HCT116 (cell line): ENCODE data around the gene TMEM179. TPM values are rescaled to one million over a fixed set of nuclear protein-coding genes. Genes with fewer than 3 reads are reported as not detected.

ENCODE experiments used
- ATAC-seq: fragments of 200-7000 bp; cut with Tn5 transposase; 2 replicates; pipeline ENCODE4 v1.9.1; 2020; ENCODE audit warnings: mild to moderate bottlenecking, moderate library complexity
- BruUV-seq: library from RNA; stranded (reverse); fragments of 400-500 nt; replicated peaks from 2 replicates; lab custom pipeline; 2021; lab: Mats Ljungman, UMichigan
- CTCF ChIA-PET: fragments of 300-600 bp; sonication (Branson Sonifier 250); formaldehyde crosslinking; loops from one replicate; lab custom pipeline; 2021; ENCODE audit warnings: antibody characterized with exemption; lab: Charles Lee
- POLR2A ChIA-PET: fragments of 300-600, 350-600 bp; sonication (Branson Sonifier 250); formaldehyde crosslinking; loops from one replicate; lab custom pipeline; 2021; ENCODE audit warnings: antibody characterized with exemption; lab: Charles Lee
- RAD21 ChIA-PET, 2 experiments: fragments of 300-600 bp; sonication (Branson Sonifier 250); formaldehyde crosslinking; loops; one replicate each; lab custom pipeline; 2023; ENCODE audit warnings: low total read pairs in 2 of 2; ENCODE audit not compliant: uncharacterized antibody in 2 of 2, unreplicated experiment in 2 of 2, low non-redundant PET in 1 of 2; lab: Charles Lee
- DNase-seq: peaks from one replicate; pipeline ENCODE4 v3.0.0-alpha.2; 2010; ENCODE audit warnings: low read depth, low spot score
- H2AFZ ChIP-seq: fragments of 200-600 bp; shearing (Covaris generic), sonication (generic); 2 replicates; pipeline ENCODE4 v1.6.1; 2017; ENCODE audit warnings: low read depth, mixed run types, mixed read lengths, antibody characterized with exemption, low read length; ENCODE audit not compliant: poor library complexity, severe bottlenecking
- H3K27ac ChIP-seq: 2 replicates; pipeline ENCODE4 v1.5.1; 2012; ENCODE audit warnings: low read depth, low read length
- H3K27me3 ChIP-seq: fragments of 200-600 bp; sonication (generic); 2 replicates; pipeline ENCODE4 v1.6.1; 2016; ENCODE audit warnings: mixed run types, low read length, mixed read lengths; ENCODE audit not compliant: insufficient read depth
- H3K36me3 ChIP-seq, 2 experiments: fragments of 200-500 bp in 1 of 2; fragments of 200-600 bp in 1 of 2; sonication (Bioruptor generic) in 1 of 2; sonication (generic) in 1 of 2; 2 replicates each; pipeline versions ENCODE4 v1.5.1 to v1.6.1; 2014 to 2016; ENCODE audit warnings: low read length in 2 of 2, inconsistent platforms in 1 of 2, mixed read lengths in 1 of 2, mixed run types in 1 of 2; ENCODE audit not compliant: insufficient read depth in 2 of 2, control insufficient read depth in 1 of 2
- H3K4me1 ChIP-seq, 2 experiments: fragments of 200-600 bp in 1 of 2; sonication (generic) in 1 of 2; 2 replicates each; pipeline versions ENCODE4 v1.5.1 to v1.6.1; 2012 to 2017; ENCODE audit warnings: low read length in 2 of 2, inconsistent platforms in 1 of 2, mild to moderate bottlenecking in 1 of 2, mixed read lengths in 1 of 2, mixed run types in 1 of 2, moderate library complexity in 1 of 2; ENCODE audit not compliant: insufficient read depth in 2 of 2, control insufficient read depth in 1 of 2
- H3K4me2 ChIP-seq: fragments of 200-600 bp; sonication (generic); 2 replicates; pipeline ENCODE4 v1.6.1; 2017; ENCODE audit warnings: mixed run types, low read length, mixed read lengths
- H3K4me3 ChIP-seq, 2 experiments: fragments of 200-600 bp in 1 of 2; sonication (generic) in 1 of 2; replicated peaks in 1 of 2; 2 replicates each; pipeline ENCODE4 v1.5.1; 2011 to 2016; ENCODE audit warnings: low read length in 2 of 2, control low read depth in 1 of 2, low read depth in 1 of 2, mild to moderate bottlenecking in 1 of 2, mixed read lengths in 1 of 2, mixed run types in 1 of 2
- H3K79me2 ChIP-seq: fragments of 200-600 bp; sonication (generic); 2 replicates; pipeline ENCODE4 v1.6.1; 2017; ENCODE audit warnings: mild to moderate bottlenecking, mixed run types, low read length, moderate library complexity, mixed read lengths; ENCODE audit not compliant: insufficient read depth
- H3K9ac ChIP-seq: fragments of 200-600 bp; sonication (generic); 2 replicates; pipeline ENCODE4 v1.6.1; 2016; ENCODE audit warnings: low read length, mixed read lengths
- H3K9me2 ChIP-seq: fragments of 200-600 bp; sonication (generic), shearing (Covaris generic); 2 replicates; pipeline ENCODE4 v1.6.1; 2017; ENCODE audit warnings: mixed run types, mild to moderate bottlenecking, moderate library complexity; ENCODE audit not compliant: insufficient read depth
- H3K9me3 ChIP-seq, 2 experiments: fragments of 200-500 bp in 1 of 2; fragments of 200-600 bp in 1 of 2; sonication (Bioruptor generic) in 1 of 2; sonication (generic) in 1 of 2; 2 replicates each; pipeline ENCODE4 v1.6.1; 2014 to 2017; ENCODE audit warnings: low read length in 2 of 2, mixed read lengths in 2 of 2, inconsistent platforms in 1 of 2, low read depth in 1 of 2, mild to moderate bottlenecking in 1 of 2, mixed run types in 1 of 2, moderate library complexity in 1 of 2; ENCODE audit not compliant: control insufficient read depth in 1 of 2, insufficient read depth in 1 of 2
- H4K20me1 ChIP-seq: fragments of 200-600 bp; sonication (generic), shearing (Covaris generic); 2 replicates; pipeline ENCODE4 v1.6.1; 2017; ENCODE audit warnings: mixed run types, mild to moderate bottlenecking, moderate library complexity; ENCODE audit not compliant: insufficient read depth
- REST ChIP-seq: IDR thresholded peaks from 2 replicates; pipeline ENCODE4 v1.6.1; 2012; ENCODE audit warnings: low read depth
- SP1 ChIP-seq: IDR thresholded peaks from 2 replicates; pipeline ENCODE4 v1.6.1; 2012; ENCODE audit warnings: low read depth
- intact Hi-C: fragments of 100-400 bp; cut with micrococcal nuclease; formaldehyde crosslinking; loops from 2 replicates; pipeline ENCODE4 v1.10.0; 2022
- total RNA-seq: library from RNA; stranded (reverse); gene quantifications from one replicate; pipeline ENCODE4 v1.2.1, GENCODE V29; 2021; ENCODE audit not compliant: unreplicated experiment
- TF ChIP-seq, protein P1 (sequence below): IDR thresholded peaks from 2 replicates; pipeline ENCODE4 v1.6.1; 2011; ENCODE audit warnings: mild to moderate bottlenecking, low read length, moderate library complexity; ENCODE audit not compliant: insufficient replicate concordance; ENCODE audit errors: extremely low read depth

Gene TMEM179
- total RNA-seq, 1 experiment from 2014 or later, result not detected

GRCh38 chr14:104572668-104573067 is 31.9 kb downstream of the TMEM179 start:
- DNase-seq (no peak), ATAC-seq (no peak)
- H3K9ac ChIP-seq, result no peak overlapping the region
- no peaks in the 10 kb centered on the region for H3K36me3 ChIP-seq
- H2AFZ ChIP-seq, result no peak overlapping the region
- POLR2A ChIA-PET, result no interaction called here
- H3K9me3 ChIP-seq, result no peaks in the 10 kb centered on the region
- BruUV-seq, result no TSS peak
- CTCF ChIA-PET, result no interaction called here
- H4K20me1 ChIP-seq, result no peaks in the 10 kb centered on the region
- H3K27ac ChIP-seq, result no peak overlapping the region
- no peak overlapping the region for H3K4me3 ChIP-seq
- no peak overlapping the region for H3K4me2 ChIP-seq
- no peak for TF ChIP-seq SP1
- no peak for TF ChIP-seq REST
- TF ChIP-seq, protein P1, sequence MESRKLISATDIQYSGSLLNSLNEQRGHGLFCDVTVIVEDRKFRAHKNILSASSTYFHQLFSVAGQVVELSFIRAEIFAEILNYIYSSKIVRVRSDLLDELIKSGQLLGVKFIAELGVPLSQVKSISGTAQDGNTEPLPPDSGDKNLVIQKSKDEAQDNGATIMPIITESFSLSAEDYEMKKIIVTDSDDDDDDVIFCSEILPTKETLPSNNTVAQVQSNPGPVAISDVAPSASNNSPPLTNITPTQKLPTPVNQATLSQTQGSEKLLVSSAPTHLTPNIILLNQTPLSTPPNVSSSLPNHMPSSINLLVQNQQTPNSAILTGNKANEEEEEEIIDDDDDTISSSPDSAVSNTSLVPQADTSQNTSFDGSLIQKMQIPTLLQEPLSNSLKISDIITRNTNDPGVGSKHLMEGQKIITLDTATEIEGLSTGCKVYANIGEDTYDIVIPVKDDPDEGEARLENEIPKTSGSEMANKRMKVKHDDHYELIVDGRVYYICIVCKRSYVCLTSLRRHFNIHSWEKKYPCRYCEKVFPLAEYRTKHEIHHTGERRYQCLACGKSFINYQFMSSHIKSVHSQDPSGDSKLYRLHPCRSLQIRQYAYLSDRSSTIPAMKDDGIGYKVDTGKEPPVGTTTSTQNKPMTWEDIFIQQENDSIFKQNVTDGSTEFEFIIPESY, result no peak
- intact Hi-C loops, result no loop called here
- no peaks in the 10 kb centered on the region for H3K9me2 ChIP-seq
- H3K79me2 ChIP-seq, result no peaks in the 10 kb centered on the region
- RAD21 ChIA-PET, result no interaction called here
- no peaks in the 10 kb centered on the region for H3K27me3 ChIP-seq
- H3K4me1 ChIP-seq, result no peaks in the 10 kb centered on the region
